CD4-positive, alpha-beta T cell treated with Interleukin-6 at 100 ng/mL for 8 hours (primary cell): Measurements from ENCODE around the gene FZR1.
A peak's percentile ranks its signal among the peaks of the same experiment; 100 is the strongest.
"Not testable (repeated sequence)": the region's sequence is repeated elsewhere in the genome, so short reads cannot be mapped to it uniquely, and the experiment has no call there.

Source experiments
- DNase-seq: peaks from one replicate; pipeline ENCODE4 v3.0.0-alpha.2; 2020; ENCODE audit warnings: mixed read lengths, low spot score

Gene FZR1

DNA sequence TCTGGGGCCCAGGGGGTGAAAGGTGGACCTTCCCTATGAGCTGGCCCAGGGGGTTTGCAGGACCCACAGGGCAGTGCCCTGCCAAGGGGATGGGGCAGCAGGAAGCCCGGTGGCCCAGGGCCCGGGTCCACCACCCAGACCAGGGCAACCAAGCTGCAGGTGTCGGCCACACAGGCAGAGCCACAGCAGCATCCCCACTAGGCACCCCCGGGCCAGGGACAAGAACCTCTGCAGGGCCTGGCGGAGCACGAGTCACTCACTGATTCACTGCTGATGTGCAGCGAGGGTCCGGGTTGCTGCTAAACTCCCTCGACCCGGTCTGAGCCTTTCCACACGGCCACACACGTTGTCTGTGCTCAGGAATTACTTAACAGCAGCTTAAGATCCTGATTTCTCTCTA is 8.8 kb downstream of the FZR1 start:
- DNase-seq: no peak

DNA sequence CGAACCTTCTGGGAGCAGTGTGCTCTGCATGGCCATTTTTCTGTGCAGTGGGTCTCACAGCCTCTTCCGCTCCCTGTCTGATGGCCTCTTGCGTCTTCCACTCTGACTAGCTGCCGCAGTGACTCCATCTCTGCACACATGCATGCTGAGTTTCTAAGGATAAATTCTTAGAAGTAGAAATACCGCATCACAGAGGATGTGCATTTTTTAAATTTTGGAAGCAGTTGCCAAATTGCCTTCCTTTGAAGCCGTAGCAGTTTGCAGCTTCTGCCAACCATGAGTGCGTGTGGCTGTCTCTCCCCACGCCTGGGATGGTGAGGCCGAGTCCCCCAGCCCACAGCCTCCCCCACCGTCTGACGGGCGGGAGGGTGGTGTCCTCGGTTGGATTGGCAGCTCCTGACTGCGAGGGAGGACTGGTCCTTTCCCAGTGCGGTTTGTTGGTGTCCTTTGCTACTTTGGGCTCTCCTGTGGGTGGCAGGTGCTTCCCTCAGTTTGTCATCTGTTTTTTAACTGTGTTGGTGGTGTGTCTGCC is 9.8 kb downstream of the FZR1 start:
- DNase-seq: no peak

DNA sequence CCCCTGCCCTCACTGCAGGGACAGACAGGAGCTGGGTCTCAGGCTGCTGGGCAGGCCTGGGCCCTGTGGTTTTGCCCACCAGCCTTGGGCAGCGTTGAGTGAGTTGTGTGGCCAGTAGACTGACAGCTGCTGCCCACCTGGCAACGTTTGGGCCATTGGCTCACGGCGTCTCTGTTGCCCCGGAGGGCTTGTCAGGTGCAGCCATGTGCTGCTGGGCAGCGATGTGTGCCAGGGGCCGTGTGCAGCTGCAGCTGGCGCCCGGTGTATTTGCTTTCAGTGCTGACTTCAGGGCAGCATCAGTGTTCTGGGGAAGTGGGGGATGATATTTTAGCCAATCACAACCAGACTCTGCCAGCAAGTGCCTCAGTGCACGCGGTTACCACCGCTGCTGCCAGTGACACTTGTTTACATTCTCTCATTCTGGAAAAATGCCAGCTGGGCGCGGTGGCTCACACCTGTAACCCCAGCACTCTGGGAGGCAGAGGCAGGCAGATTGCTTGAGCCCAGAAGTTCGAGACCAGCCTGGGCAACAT is 10.6 kb downstream of the FZR1 start:
- peak; percentile 56 for DNase-seq

DNA sequence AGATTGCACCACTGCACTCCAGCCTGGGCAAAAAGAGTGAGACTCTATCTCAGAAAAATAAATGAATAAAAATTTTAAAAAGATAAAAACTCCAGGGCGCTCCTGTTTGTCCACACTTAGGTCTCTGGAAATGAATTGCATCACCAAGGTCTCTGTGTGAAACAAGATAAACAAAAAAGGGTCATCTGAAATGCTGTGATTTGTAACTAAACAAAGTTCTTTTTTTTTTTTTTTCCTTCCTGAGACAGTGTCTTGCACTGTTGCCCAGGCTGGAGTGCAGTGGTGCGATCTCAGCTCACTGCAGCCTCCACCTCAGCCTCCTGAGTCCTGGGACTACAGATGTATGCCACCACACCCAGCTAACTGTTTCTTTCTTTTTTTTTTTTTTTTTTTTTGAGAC is 11.5 kb downstream of the FZR1 start:
- DNase-seq: no peak

DNA sequence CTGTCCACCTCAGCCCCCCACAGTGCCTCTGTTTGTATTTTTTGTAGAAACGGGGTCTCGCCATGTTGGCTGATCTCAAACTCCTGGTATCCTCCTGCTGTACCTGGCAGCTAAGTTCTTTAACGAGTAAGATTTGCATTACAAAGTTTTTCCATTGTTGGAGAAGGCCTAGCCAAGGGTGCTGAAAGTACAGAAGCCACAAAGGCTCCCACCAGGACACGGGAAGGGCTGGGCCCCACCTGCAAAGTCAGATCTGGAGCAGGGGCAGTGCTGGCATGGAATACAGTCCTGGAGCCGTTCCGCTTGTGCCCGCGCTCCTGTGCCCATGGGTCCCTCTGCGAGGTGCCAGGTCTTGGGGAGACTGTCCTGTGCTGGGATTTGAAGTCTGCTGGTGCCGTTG is 12.1 kb downstream of the FZR1 start:
- DNase-seq: no peak

DNA sequence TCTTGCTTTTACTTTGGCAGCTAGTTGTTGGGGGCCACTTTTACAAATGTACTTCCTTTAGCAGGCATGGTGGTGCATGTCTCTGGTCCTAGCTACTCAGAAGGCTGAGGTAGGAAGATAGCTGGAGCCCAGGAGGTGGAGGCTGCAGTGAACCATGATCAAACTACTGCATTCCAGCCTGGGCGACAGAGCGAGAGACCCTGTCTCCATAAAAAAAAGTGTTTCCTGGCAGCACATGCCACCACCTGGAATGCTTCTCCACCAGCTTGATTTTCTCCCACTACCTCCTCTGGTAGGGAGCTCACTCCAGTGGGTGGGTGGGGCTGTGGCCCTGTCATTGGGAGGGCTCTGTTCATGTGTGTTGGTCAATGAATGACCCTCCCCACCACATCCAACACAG is 12.5 kb downstream of the FZR1 start:
- DNase-seq: no peak

DNA sequence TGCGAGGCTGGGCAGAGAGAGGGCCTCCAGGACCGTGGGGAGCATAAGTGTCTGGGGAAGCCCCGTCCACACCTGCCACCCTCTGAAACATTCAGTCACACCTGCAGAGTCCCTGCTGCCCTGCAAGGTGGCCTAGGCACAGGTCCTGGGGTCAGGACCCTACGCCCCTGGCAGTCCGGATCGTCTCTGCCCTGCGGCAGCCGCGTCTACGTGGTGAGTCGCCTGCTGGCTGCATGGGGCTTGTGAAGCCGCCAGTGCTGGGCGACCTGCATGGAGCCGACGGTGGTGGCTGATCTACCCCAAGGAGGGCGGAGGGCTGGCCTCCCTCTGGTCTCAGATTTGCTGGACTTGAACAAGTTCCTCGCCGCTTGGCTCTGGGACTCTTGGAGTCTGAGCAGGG is 13.0 kb downstream of the FZR1 start:
- DNase-seq: no peak

DNA sequence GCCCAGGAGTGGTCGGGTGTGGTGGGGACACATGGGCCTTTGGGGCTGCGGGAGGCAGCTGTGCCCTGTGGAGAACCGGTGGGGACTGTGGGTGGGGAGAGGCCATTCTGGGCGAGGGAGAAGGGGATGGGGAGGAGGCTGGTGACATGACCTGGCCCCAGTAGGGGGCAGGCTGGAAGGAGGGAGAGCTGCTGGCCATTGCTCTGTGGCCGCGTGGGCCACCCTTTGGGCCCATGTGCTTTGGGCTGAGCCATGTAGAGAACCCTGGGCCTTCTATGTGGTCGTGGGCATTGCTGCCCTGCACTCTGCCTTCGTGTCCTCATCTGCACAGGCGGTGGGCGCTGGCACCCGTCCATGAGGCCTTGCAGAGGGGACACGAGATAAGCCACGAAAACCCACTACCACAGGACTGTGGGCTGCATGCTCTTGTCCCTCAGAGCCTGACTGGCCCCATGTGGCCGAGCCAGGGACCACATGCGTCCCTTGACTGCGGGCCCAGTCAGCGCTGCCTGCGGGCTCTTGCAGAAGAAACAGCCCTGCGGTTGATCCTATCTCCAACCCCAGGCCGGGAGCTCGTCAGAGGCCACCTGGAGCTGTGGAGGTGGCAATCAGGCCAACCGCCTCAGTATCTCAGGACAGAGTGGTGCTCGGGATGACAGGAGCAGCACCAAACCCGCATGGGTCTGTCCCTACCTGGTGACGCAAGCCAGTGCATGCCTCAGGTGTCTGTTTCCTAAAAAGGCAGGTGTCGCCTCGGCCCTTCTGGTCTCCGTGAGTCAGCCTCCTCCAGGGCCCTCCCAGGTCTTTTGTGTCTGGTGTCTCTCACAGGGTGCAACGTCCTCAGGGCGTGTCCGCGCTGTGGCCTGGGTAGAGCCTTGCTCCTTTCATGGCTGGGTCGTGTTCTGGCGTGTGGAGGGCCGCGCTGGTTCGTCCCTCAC is 14.3 kb downstream of the FZR1 start:
- DNase-seq: no peak

DNA sequence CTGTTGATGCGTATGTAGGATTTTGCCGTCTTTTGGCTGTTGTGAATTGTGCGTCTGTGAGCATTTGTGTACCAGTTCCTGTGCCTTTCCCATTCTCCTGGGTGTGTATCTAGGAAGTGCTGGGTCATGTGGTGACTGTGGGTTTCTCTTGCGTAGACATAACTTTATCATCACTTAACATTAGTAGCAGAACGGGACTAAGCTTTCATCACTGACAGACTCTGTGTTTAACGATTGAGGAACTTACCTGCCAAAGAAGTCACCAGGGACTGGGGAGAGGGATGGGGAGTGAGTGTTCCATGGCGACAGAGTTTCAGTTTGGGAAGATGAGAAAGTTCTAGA is 15.0 kb downstream of the FZR1 start:
- no peak for DNase-seq

DNA sequence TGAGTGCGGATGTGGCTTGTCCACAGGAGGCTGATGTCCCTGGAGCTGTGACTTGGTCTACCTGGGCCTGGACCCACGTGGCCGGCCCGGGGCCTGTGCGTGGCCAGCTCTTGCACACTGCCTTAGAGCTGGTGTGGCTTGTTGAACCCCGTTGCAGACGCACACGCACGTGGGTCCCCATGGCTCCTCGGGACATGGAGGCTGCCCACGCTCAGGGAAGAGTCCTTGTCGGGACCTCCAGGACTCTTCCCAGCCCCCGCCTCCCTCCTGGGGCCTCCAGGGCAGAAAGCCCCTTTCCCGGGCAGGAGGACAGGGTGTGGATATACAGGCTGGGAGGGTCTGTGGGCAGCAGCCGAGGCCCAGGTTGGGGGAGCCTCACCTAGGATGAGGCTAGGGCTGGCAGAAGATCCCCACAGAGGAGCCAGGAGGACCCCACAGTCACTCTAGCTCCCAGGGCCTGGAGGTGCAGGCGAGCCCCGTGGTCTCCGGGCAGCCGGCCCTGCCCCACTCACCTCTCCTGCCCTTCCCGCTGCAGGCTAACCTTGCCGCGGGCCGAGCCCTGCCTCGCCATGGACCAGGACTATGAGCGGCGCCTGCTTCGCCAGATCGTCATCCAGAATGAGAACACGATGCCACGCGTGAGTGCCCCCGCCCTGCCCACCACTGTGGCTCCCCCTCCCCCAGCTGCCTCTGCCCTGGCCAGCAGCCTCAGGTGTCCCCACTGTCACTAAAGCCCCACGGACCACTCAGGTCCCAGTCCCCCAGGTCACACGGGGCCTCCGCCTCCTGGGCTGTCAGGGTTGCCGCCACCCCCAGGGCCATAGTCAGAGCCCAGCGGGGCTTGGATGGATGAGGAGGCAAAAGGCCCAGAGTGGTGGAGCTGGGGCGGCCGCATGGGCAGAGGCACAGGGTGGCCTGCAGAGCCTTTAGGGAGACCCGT is 16.6 kb downstream of the FZR1 start:
- DNase-seq: no peak

DNA sequence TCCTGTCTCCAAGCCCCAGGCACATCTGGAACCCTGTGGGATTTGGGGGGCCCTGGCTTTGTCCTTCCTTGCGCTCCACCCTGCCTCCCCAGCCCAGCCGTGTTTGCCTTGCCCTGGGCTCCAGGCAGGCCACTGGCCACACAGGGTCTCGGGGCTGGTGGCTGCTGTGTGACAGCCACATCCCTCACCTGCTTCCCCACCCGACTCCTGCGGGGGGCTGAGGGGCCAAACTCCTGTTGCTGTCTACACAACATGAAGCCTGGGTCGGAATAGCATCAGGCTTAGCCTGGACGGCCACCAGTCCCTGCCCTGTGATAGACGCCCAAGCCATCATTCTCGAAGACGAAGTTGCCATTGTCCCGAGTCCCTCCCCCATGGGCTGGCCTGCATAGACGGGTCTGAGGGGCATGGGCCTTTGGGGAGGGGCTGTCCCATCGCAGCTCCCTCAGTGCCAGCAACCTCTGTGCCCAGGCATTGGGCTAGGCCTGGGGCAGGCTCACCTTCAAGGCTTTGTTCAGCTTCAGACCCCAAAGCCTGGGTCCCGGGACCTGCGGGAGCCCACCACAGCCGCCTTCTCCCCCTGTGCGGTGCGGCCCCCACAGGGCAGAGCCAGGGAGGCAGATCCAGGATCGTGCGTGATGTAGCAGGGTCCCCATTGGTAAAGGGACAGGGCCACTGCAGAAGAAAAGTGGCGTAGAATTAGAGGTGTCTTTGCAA is 17.4 kb downstream of the FZR1 start:
- no peak for DNase-seq

DNA sequence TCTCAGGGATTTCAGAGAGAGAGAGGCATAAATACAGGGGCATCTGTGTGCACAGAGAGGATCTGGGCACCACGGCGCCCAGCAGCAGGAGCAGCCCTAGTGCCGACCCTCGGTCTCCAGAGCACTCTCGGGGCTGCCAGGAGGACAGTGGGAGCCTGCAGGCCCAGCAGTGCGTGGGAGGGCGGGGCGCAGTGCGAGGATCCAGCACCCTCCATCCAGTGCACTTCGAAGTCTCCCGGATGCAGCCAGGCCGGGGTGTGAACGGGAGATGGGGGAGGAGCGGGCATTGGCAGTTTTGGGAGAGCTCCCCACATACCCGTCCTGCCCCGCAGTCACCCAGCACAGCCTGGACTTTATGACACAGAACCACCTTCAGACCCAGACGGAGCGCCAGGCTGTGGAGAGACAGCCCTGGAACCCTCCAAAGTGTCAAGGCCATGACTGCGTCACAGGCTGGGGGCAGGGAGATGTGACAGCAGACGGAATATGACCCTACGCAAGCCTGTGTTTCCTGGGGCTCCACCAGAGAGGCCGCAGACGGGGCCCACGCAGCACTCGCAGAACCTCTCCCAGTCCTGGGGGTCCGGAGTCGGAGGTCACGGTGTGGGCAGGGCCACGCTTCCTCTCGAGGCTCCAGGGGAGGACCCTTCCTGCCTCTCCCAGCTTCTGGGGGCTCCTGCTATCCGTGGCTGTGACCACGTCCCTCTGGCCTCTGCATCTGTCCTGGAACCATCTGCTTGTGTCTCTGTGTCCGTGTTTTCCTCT is 18.1 kb downstream of the FZR1 start:
- no peak for DNase-seq

DNA sequence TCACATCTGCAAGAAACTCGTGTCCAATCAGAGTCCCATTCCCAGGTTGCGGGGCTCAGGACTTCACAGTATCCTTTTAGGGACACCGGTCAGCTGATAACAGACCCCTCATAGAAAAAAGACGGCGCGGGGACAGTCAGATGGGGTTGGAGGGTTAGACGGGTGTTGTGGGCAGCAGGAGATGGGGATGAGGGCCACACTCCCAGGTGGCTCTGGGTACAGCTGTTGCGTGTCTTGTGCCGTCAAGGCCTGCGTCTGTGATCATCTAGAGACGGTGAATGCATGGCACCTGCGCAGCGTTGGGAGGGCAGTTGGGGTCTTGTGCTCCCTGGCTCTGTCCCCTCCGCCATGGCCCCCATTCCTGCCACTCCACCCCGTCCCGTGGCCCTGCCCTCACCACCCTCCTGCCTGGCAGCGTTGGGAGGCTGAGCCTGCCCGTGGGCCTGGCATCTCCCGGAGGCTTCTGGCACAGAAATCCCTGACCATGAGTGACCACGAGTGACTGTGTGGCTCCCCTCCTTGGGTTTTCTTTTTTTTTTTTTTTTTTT is 18.9 kb downstream of the FZR1 start:
- no peak for DNase-seq

DNA sequence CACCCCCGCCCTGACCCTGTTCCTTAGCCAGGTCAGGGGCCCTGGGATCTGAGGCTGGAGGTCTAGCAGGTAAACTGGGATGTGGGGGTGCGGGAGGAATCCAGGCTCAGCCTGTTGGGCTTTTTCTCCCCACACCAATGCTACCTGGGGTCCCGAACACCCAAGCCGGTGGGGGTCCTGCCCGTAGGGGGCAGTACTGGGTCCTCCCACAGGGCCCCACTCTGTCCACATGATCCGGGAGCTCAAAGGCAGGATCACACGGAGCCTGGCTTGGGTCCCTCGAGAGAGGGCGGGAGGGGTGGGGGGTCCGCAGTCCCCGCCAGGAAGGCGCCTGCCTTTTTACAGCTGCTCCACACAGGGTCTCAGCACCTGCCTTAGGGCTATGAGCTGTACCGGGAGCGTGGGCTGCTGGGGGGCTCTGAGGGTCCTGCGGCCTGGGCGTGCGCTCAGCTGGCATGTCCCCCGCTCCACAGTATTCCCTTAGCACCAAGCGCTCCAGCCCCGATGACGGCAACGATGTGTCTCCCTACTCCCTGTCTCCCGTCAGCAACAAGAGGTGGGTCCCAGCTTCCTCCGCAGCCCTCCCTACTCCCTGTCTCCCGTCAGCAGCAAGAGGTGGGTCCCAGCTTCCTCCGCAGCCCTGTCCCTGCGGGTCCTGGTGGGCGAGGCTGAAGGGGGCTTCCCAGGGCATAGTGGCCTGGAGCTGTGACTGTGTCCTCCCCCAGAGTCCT is 20.6 kb downstream of the FZR1 start:
- DNase-seq: no peak

DNA sequence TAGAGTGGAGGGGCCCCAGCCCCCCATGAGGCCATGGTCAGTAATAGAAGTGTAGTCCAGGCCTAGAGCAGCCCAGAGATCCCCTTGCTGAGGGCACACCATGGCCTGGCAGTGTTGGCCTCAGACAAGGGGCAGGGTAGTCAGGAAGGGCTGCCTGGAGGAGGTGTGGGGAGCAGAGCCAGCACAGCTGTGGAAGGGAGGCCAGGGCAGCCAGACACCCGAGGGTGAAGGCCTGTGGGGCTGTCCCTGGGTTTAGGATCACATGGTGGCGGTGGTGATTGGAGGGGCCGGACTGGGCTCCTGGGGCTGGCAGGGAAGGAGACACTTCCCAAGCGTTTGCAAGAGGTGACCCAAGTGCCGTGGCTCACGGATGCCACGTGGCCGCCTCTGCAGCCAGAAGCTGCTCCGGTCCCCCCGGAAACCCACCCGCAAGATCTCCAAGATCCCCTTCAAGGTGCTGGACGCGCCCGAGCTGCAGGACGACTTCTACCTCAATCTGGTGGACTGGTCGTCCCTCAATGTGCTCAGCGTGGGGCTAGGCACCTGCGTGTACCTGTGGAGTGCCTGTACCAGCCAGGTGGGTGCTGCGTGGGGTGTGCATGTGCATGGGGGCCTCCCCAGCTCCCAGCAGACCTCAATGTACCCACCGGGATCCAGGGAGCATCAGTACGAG is 21.3 kb downstream of the FZR1 start:
- DNase-seq: no peak

DNA sequence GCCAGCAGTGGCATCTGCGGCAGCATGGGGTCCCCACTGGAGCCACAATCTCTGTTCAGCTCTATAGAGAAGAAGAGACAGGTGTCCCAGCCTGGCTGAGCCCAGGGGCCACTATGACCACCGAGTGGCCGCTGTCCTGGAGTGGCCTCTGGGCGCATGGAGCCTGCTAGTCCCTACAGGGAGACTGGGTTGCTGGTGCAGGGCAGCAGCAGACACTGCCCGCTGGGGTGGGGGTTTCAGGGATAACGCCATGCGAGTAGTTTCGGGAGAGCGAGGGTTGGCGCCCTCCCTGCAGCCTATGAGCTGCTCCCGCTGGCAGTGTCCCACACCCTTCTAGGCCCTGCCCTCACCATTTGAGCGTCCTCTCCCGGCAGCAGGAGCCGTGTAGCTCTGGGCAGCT is 22.0 kb downstream of the FZR1 start:
- DNase-seq: no peak

DNA sequence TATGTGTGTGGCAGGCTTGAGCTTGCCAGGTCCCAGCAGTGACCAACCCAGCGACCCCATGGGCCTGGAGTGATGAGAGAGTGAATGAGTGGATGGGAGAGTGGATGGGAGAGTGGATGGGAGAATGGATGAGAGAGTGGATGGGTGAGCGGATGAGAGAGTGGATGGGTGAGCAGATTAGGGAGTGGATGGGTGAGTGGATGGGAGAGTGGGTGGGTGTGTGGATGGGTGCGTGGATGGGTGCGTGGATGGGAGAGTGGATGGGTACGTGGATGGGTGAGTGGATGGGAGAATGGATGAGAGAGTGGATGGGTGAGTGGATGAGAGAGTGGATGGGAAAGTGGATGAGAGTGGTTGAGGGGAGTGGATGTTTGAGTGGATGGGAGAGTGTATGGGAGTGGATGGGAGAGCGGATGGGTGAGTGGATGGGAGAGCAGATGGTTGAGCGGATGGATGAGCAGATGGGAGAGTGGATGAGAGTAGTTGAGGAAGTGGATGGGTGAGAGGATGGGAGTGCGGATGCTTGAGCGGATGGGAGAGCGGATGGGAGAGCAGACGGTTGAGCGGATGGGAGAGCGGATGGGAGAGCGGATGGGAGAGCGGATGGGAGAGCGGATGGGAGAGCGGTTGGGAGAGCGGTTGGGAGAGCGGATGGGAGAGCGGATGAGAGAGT is 22.6 kb downstream of the FZR1 start:
- DNase-seq: no peak

DNA sequence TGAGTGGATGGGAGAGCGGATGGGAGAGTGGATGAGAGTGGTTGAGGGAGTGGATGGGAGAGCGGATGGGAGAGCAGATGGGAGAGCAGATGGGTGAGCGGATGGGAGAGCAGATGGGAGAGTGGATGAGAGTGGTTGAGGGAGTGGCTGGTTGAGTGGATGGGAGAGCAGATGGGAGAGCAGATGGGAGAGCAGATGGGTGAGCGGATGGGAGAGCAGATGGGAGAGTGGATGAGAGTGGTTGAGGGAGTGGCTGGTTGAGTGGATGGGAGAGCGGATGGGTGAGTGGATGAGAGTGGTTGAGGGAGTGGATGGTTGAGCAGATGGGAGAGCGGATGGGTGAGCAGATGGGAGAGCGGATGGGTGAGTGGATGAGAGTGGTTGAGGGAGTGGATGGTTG is 23.2 kb downstream of the FZR1 start:
- DNase-seq: not testable (repeated sequence)

DNA sequence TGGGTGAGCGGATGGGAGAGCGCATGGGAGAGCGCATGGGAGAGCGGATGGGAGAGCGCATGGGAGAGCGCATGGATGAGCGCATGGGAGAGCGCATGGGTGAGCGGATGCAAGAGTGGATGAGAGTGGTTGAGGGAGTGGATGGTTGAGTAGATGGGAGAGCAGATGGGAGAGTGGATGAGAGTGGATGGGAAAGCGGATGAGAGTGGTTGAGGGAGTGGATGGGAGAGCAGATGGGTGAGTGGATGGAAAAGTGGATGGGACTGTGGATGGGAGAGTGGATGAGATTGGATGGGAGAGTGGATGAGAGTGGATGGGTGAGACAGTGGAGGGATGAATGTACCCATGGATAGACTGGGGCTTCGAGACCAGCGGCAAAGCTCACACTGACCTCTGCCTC is 24.3 kb downstream of the FZR1 start:
- no peak for DNase-seq
